Measurements from ENCODE around the gene RAPGEF2.

RAPGEF2 gene

DNA sequence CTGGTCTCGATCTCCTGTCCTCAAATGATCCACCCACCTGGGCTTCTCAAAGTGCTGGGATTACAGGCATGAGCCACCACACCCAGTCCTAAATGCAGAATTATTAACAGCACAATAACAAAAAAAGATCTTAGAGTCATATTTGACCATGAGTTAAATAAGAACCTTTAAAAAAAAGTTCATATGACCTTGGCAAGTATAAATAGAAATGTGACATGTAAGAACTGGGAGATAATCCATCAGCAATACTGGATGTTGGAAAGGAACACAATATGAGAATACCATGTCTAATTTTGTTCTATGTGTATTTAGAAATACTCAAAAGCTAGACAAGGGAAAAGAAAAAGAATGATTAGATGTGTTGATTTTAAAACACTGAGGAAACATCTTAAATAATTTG lies 231.6 kb downstream of the RAPGEF2 start:
- DNase-seq: no peak

DNA sequence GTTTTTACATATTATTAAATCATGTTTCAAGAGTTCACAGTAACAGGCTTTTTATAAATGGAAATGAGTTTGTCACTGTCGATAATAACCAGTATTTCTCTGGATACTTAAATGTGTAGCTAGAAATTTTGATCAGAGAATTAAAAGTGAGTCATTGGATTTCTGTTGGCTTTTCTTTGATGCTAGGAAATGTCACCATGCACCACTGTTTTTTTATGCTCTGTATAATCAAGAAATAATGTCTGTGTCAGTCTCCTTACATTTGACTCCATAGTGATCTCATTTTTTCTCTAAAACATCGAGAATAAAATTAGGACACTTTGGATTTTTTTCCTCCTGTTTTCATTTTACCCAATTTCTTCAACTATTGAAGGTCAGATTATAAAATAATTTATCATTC lies 234.2 kb downstream of the RAPGEF2 start:
- DNase-seq: no peak

DNA sequence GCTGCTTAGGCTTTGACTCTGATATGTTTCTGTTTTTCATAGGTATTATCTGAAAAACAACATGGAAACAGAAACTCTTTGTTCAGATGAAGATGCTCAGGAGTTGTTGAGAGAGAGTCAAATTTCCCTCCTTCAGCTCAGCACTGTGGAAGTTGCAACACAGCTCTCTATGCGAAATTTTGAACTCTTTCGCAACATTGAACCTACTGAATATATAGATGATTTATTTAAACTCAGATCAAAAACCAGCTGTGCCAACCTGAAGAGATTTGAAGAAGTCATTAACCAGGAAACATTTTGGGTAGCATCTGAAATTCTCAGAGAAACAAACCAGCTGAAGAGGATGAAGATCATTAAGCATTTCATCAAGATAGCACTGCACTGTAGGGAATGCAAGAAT lies 238.6 kb downstream of the RAPGEF2 start:
- DNase-seq: no peak

DNA sequence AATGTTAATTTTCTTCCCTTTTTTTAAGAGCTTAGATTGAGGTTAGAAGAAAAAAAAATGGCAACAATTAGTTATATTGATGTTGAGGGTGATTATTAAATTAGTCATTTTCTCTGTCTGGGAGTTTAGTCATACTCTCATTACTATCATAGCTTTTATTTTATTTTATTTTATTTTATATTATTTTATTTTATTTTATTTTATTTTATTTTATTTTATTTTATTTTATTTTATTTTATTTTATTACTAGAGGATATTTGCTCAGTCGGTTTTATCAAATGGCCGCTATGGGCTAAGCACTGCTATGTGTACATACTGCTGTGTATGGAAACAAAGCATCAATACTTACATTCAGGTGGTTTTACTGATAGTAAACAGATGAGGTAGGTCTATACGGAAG lies 239.5 kb downstream of the RAPGEF2 start:
- DNase-seq: no peak

DNA sequence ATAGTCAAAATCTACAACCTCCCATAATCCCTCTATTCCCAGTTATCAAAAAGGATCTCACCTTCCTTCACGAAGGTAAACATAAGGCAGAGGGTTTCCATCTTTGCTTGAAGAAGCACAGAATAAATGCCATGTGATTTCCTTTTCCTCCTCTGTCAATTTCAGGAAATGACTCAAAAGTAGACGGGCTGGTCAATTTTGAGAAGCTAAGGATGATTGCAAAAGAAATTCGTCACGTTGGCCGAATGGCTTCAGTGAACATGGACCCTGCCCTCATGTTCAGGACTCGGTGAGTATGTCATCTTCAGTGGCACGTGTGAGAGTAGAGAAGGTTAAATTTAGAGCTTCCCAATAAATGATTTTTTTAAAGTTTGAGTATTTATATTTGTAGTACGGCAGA lies 240.2 kb downstream of the RAPGEF2 start:
- DNase-seq: no peak

DNA sequence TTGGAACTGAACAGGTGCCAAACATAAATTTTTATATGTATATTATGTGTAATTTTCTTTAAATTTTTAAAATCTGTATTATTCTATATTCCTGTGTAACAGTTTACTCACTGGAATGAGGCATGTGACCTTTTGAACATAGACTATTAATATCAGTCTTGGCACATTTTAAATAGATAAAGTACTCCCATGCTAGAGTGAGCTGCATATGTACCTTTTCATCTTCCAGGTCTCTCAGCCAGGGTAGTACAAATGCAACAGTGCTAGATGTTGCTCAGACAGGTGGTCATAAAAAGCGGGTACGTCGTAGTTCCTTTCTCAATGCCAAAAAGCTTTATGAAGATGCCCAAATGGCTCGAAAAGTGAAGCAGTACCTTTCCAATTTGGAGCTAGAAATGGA lies 242.0 kb downstream of the RAPGEF2 start:
- no peak for DNase-seq

DNA sequence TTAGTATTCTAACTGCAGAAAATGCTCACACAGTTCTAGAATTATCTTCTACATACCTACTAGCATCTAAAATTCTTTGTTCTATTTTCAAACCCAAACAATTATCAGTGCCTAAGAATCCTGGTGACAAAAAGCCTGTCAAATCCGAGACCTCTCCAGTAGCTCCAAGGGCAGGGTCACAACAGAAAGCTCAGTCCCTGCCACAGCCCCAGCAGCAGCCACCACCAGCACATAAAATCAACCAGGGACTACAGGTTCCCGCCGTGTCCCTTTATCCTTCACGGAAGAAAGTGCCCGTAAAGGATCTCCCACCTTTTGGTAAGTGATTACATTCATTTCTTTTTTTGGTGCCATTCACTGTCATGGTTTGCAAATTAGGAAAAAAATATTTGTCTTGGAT lies 243.8 kb downstream of the RAPGEF2 start:
- DNase-seq: no peak

DNA sequence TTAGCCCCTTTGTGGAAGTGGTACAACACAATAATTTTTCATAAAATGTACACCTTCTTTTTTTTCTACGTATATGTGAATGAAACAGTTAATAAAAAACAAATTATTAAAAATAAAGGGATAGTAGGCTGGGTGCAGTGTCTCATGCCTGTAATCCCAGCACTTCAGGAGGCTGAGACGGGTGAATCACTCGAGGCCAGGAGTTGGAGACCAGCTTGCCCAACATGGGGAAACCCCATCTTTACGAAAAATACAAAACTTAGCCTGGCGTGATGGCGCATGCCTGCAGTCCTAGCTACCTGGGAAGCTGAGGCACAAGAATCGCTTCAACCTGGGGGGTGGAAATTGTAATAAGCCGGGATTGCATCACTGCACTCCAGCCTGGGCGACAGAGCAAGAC lies 244.9 kb downstream of the RAPGEF2 start:
- no peak for DNase-seq

DNA sequence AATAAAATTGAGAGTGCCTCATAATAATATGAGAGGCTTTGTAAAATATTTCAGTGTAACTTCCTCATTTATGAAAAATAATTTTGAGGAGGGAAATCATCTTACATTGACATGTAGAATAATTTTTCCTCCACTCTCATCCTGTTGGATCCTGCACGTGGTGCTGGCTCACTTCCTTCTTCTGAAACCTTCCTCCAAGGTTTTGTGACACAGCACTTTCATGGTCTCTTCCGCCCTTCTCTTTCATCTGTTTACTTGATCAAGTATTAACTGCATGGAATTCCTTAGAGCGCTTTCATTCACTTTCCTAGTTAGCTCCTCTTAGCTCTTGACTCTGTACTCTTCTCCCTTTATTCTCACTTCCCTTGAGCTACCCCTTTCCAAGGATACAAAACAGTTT lies 246.5 kb downstream of the RAPGEF2 start:
- no peak for DNase-seq

DNA sequence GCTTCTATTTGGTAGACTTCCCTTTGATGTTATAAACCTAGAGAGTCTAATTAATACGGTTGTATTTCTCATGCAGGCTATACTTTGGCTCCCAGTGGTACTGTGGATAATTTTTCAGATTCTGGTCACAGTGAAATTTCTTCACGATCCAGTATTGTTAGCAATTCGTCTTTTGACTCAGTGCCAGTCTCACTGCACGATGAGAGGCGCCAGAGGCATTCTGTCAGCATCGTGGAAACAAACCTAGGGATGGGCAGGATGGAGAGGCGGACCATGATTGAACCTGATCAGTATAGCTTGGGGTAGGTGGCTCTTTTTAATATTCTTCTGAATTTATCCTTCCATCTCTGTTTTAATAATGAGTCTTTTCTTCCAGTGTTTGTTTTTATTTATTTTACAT lies 249.7 kb downstream of the RAPGEF2 start:
- no peak for DNase-seq

DNA sequence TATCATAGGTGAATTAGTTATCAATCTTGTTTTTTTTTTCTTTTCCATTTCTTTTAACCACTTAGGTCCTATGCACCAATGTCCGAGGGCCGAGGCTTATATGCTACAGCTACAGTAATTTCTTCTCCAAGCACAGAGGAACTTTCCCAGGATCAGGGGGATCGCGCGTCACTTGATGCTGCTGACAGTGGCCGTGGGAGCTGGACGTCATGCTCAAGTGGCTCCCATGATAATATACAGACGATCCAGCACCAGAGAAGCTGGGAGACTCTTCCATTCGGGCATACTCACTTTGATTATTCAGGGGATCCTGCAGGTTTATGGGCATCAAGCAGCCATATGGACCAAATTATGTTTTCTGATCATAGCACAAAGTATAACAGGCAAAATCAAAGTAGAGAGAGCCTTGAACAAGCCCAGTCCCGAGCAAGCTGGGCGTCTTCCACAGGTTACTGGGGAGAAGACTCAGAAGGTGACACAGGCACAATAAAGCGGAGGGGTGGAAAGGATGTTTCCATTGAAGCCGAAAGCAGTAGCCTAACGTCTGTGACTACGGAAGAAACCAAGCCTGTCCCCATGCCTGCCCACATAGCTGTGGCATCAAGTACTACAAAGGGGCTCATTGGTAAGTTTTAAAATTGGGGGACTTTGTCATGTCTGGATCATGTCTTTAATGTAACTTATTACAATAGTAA lies 250.7 kb downstream of the RAPGEF2 start:
- DNase-seq: no peak

DNA sequence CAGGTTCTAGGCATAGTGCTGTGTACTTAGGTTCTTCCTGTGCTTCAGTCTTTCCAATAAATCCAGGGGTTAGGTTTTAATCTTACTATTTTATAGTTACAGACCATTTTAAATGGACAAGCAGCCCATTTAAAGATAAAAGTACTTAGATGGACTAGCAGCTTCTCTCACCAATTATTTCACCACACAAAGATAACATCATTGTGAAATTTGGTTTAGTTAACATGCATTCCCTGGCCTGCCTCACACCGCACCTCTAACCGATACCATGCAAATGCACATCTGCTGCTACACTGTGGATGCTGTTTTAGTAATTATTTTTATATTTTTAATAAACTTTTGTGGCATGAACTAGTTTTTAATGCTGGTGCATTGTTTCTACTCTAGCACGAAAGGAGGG lies 252.6 kb downstream of the RAPGEF2 start:
- no peak for DNase-seq

DNA sequence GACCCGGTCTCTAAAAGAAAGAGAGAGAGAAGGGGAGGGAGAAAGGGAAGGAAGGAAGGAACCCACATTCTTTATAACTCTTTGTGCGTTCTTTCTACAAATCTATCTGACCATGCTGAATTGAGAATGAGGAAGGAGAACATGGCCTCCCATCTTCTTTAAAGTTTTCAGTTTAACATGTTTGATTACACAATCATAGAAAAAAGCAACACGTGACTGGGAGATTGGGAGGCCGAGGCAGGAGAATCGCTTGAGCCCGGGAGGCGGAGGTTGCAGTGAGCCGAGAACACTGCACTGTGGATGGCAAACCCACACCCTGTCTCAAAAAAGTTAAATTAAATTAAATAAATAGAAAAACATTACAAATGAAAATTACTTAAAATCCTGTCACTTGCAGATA lies 254.5 kb downstream of the RAPGEF2 start:
- DNase-seq: no peak

DNA sequence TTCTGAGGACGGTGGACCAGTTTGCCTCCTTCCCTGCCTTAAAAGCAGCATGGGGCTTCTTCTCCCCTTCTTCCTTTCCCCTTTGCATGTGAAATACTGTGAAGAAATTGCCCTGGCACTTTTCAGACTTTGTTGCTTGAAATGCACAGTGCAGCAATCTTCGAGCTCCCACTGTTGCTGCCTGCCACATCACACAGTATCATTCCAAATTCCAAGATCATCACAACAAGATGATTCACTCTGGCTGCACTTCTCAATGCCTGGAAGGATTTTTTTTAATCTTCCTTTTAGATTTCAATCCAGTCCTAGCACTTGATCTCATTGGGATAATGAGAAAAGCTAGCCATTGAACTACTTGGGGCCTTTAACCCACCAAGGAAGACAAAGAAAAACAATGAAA lies 255.3 kb downstream of the RAPGEF2 start:
- no peak for DNase-seq

DNA sequence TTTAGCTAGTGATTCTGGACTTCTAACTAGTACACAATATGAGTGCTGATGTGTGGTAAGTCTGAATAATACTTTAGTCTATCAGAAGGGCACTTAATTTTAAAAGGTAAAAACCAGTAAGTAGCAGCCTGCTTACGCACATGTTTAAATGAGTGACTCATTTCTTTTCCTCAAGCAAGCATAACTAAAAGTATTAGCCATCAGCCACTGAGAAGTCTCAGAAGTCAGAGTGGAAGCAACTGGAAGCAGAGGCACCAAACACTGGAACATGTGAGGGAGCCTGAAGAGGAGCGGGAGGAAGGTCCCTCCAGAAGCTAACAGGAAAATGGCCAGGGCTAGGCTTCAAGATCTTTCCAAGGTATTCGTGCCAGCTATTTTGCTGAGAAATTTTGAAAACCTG lies 257.7 kb downstream of the RAPGEF2 start:
- no peak for DNase-seq

DNA sequence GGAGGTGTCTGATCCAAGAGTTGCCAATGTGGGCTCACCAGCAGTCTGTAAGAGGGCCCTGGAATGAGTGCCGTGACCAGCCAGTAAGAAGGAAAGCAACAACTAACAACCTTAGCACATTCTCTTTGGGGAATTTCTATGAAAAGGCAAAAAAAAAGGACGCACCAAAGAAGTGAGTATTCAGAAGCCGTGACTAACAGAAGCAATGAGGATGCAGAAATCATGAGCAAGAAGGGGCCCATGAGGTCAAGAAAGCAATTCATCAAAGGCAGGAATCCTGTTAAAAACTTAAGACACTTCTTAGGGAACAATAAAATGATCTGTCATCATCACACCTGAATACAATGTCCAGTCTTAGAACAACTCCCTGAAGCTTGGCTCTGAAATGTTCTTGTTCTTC lies 260.5 kb downstream of the RAPGEF2 start:
- DNase-seq: no peak

DNA sequence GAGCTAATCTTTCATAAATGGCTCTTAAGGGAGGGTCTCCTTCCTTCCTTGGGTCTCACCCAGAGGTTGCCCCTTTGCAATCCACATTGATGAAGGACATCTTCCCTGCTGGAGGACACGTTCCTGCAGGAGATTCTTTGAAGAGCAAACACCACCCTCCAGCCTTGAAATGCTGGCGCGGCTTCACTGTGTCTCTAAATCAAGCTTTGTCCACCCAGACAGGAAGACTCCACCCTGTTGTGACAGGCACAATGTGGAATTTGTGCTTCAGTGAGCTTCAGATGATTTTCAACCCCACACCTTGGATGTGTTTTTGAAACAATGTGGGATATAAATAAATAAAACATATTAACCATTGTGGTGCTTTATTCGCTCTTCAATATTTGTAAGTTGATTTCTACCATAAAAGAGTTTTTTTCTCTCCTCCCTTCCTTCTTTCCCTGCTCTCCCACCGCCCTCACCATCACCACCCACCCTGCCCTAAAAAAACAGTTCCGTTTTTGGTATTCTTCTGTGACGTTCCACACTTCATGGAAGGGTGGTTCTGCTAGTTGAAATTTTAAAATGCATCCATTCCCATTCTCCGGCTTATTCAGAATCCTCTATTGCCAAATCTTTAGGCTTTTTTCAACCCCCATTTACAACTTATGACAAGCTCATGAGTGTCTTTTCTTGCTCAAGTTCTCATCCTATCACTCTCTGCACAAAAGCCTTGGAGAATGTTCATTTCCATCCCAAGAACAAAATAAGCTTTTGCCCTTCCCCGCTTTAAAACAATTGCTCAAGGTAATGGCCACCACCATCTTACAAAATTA lies 264.3 kb downstream of the RAPGEF2 start:
- no peak for DNase-seq

DNA sequence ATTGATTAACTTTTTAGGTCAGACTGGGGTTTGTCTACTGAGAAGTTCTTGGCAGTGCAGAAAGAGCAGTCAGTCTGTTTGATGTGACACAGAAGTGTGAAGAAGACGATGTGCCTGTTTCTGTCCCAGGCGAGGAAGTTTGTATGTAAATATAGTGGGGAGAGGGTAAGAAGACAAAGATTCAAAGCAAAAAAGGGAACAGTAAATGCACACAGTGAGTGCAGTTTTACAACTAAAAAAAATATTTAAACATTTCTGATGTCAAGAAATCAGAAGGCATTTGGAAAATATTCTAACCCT lies 264.9 kb downstream of the RAPGEF2 start:
- DNase-seq: no peak

DNA sequence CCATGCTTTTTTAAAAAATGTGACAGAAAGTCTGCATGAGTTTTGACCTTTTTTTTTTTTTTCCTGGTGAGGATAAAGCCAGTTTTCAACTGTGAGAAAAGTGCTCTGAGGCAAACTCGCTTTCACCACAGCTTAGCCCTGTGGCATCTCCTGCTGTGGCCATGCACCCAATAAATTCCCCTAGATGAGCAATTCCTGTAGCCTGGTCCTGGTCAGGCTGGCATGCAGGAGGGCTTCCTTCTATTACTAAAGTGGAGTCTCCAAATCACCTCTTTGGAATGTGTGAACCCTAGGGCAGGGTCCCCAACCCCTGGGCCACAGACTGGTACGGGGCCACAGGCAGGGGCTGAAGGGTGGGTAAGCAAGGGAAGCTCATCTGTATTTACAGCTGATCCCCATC lies 265.4 kb downstream of the RAPGEF2 start:
- no peak for DNase-seq

DNA sequence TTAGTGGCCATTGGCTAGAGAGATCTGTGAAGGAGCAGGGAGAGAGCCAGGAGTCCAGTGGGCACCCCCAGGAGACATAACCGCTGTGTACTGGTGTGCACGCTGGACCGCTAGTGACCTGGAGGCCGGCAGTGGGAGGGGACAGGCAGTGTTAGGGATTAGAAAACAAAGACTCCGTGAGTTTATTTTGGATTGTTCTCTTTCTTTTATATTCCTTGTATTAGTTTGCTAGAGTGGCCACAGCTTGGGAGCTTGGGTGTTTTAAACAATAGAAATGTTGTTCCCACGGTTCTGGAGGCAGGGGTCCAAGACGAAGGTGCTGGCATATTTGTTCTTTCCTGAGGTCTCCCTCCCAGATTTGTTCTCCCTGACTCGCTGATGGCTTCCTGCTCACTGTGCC lies 266.4 kb downstream of the RAPGEF2 start:
- DNase-seq: no peak

DNA sequence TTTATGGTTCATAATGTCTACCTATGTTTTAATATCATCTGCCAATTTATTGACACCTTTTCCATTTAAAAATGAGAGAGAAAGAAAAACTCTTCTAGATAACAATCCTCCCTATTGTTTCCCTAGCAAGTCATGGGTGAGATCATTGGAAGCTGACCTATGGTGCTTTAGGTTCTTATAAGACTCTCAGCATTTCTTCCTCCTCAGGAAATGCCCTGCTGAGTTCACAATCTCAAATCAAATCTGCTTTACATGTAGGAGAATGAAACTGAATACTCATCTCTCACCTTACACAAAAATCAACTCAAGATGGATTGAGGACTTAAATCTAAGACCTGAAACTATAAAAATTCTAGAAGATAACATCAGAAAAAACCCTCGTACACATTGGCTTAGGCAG lies 267.4 kb downstream of the RAPGEF2 start:
- DNase-seq: no peak

DNA sequence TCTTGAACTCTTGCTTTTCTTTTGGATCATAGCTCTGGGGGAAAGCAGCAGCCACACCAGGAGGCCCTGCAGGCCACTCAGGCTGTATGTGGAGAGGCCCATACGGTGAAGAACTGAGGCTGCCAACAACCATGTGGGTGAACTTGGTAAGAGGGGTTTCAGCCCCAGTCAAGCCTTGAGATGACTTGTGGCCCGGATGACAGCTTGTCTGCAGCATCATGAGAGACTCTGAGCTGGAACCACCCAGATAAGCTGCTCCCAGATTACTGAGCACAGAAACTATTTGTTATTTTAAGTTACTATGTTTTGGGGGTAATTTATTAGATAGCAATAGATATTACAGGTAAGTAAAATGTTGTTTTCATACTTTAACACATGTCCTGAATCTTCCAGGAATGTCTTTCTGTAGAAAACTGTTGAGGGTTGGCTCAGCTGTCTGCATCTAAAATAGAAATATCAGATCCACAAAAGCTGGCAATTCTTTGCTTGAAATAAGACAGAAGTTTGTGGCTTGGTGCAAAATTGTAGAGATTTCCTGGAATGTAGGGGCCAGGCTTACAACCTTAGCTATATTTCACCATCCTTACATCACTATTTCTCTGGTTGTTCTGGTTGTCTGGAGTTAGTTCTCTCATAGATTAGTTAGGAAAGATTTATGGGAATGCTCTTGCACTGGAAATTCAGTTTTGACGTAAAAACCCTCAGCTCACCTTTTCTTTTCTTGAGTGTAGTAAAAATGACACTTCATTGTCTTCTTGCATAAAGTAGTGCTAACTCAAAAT lies 272.1 kb downstream of the RAPGEF2 start:
- no peak for DNase-seq

DNA sequence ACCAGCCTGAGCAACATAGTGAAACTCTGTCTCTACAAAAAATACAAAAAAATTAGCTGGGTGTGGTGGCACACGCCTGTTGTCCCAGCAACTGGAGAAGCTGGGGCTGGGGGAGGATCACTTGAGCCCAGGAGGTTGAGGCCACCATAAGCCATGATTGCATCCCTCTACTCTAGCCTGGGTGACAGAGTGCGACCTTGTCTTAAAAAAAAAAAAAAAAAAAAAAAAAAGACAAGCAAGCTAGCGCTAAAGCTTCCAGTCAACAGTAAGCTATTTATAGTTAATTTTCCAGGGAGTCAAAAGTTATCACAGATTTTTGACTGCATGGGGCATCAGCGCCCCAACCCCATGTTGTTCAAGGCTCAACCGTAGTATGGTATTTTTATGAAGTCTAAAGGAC lies 273.4 kb downstream of the RAPGEF2 start:
- no peak for DNase-seq

DNA sequence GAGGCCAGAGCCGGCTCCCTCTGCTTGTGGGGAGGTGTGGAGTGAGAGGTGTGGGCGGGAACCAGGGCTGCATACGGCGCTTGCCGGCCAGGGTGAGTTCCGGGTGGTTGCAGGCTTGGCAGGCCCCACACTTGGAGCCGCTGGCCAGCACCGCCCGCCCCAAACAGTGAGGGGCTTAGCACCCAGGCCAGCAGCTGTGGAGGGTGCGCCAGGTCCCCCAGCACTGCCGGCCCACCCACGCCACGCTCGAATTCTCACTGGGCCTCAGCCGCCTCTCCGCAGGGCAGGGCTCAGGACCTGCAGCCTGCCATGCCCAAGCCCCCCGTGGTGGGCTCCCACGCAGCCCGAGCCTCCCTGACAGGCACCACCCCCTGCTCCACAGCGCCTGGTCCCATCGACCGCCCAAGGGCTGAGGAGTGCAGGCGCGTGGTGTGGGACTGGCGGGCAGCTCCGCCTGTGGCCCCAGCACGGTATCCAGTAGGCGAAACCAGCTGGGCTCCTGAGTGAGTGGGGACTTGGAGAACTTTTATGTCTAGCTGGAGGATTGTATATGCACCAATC lies 275.3 kb downstream of the RAPGEF2 start:
- no peak for DNase-seq

All from cortex of kidney (tissue), 1 donor.